Epithelial cell of proximal tubule (primary cell): Measurements from ENCODE around the gene SLC17A3. TPM values are rescaled to one million over a fixed set of nuclear protein-coding genes. Genes with fewer than 3 reads are reported as not detected.

Experiments
- DNase-seq: peaks from one replicate; pipeline ENCODE4 v3.0.0-alpha.2; 2011; ENCODE audit warnings: low read depth
- H3K4me3 ChIP-seq: 2 replicates; pipeline ENCODE4 v1.5.1; 2011; ENCODE audit warnings: low read depth, mild to moderate bottlenecking, low read length
- total RNA-seq: library from RNA; depleted of rRNA; stranded (reverse); fragments of >200 nt; gene quantifications from 2 replicates; pipeline ENCODE4 v1.2.3, GENCODE V29; 2015
- TF ChIP-seq, protein P1 (sequence below): conservative IDR thresholded peaks from 2 replicates; pipeline ENCODE4 v1.5.1; 2012; ENCODE audit warnings: low read depth, mild to moderate bottlenecking, low read length

The SLC17A3 gene
- total RNA-seq, 1 donor from 2014 or later: not detected

DNA sequence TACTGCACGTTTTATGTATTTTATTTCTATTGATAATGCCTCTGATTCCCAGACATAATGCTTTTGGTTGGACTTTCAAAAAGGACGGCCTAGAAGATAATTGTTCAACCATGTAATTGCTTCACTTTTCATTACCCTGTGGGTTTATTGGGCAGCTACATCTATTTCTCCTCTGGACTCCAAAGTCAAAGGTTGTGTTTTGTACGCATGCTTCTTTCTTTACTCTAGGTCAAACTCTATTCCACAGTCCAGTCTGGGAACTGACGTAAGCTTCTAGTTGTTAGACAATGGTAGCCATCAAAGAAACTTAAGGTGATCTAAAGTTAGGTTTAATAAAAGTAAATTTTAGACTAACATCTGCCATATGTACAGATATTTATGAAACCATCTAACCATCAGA, 6.6 kb upstream of the SLC17A3 start:
- no peak for DNase-seq
- TF ChIP-seq, protein P1, sequence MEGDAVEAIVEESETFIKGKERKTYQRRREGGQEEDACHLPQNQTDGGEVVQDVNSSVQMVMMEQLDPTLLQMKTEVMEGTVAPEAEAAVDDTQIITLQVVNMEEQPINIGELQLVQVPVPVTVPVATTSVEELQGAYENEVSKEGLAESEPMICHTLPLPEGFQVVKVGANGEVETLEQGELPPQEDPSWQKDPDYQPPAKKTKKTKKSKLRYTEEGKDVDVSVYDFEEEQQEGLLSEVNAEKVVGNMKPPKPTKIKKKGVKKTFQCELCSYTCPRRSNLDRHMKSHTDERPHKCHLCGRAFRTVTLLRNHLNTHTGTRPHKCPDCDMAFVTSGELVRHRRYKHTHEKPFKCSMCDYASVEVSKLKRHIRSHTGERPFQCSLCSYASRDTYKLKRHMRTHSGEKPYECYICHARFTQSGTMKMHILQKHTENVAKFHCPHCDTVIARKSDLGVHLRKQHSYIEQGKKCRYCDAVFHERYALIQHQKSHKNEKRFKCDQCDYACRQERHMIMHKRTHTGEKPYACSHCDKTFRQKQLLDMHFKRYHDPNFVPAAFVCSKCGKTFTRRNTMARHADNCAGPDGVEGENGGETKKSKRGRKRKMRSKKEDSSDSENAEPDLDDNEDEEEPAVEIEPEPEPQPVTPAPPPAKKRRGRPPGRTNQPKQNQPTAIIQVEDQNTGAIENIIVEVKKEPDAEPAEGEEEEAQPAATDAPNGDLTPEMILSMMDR: no peak
- no peak overlapping the region for H3K4me3 ChIP-seq

DNA sequence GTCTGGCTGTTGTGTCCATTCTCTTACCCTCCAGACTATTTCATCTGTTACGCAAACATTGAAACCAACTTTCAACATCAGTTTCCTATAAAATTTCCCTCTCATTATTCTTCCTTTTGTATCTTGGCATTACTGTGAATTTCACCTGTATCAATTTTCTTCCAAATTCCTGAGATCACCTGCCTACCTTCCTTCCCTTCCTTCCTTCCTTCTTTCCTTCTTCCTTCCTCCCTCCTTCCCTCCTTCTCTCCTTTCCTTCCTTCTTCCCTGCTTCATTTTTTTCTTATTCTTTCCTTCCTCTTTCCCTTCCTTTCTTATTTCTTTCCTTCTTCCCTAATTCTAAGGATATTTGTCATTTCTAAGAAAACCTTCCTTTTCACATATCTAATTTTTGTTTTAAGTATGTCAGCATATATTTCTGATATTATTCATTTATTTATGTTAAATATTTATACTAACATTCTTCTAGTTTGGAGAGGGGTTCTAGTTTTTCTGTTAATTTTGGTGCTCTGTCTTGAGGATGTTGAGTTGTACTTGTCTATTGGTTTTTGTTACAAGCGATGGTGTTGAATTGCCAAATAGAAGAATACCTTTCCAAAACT, 4.8 kb upstream of the SLC17A3 start:
- TF ChIP-seq, protein P1: no peak
- DNase-seq: no peak
- H3K4me3 ChIP-seq: no peak overlapping the region

DNA sequence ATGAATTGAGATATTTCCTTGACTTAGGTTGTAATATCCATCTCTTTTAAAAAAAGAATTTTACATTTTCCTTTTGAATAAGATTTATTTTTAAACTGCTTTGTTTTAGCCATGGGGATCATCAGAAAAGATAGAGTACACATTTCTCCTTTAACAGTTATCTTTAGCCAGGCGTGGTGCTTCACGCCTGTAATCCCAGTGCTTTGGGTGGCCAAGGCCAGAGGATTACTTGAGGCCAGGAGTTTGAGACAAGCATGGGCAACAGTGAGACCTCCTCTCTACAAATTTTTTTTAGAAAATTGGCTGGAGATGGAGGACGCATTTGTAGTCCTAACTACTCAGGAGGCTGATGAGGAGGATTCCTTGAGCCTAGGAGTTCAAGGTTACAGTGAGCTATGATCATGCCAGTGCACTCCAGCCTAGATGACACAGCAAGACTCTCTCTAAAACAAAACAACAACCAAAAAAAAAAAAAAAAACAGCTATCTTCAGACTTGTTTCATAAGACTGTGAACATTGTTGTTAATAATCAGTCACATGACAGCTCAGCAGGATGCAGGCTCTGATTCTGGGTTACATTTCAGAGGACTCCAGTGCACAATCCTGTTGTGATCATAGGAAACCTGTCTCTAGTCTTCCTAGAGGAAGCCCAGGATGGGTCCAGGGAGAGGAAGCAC, 2.0 kb upstream of the SLC17A3 start:
- peak overlapping the region; percentile 29 for H3K4me3 ChIP-seq
- DNase-seq: no peak

DNA sequence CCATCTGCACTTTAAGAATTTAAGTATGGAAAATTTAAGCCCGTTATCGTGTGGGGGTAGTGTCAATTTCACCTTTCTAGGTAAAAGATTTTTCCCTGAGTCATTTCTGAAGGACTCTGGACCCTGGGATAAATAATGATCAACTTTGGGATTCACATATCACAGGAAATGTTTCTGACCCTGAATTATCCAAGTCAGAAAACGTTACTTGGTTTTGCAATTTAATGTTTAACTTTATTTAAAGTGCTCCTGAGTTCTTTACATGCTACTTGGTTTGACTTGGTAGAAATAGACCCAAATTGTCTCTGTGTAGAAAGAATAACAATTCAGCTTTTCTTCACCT, 1.5 kb upstream of the SLC17A3 start:
- no peak for DNase-seq
- TF ChIP-seq, protein P1: no peak

More for the DNA sequence above, 2.0 kb upstream of the SLC17A3 start:
- TF ChIP-seq, protein P1: no peak

DNA sequence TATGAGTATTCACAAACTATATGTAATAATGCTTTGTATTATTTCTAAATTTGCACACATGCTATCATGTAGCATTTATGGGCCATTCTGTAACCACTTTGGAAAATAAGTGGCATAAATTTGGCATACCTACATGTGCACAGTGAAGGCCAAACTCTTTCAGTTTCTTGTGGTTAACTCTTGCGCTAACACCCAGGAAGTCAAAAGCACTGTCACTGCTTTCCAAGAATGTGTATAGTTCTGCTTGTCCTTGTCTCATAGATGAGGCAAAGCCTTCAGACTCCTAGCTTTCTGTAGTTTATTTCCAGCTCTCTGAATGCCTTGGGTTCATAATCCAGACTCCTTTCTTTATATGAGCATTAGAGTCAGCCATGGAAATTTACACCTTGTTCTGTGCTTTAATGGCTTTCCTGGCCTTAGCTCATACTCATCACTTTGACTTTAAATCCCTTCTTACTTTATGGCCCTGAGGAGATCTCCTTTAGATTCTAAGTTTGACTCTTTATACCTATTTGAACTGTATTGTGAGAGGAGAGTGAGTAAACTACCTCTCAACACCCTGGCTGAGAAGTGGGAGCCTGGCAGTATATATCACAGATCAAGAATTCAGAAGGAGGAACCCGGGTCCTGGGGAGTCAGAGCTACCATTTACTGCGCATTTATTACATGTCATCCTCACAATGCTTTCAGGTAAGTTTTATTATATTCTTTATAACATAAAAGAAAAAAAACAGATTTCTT, 949 bp upstream of the SLC17A3 start:
- DNase-seq: no peak
- peak overlapping the region; percentile 29 for H3K4me3 ChIP-seq
- TF ChIP-seq, protein P1: no peak

More for the DNA sequence above, 1.5 kb upstream of the SLC17A3 start:
- H3K4me3 ChIP-seq: peak overlapping the region; percentile 29

DNA sequence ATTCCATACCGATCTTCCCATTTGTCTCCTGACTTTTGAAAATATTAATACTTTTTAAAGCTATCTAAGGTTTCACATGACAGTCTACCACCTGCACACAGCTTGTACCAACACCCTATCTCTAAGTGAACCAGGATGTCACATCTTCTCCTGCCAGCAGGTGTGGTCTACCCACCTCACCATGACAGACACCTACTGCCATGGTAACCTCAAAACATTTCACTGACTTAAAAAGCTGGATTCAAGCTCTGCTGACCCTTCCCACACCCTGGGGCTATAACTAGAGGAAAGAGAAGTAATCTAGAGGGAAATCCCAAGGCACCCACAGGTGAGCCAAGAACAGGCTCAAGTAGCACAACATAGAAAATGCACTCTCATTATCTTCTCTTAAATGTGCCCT, 1.2 kb downstream of the SLC17A3 start:
- no peak for DNase-seq
- TF ChIP-seq, protein P1: peak; percentile 19
- peak overlapping the region; percentile 51 for H3K4me3 ChIP-seq
